ENCODE measurements around the gene CDH26.
"Not testable (repeated sequence)": the region's sequence is repeated elsewhere in the genome, so short reads cannot be mapped to it uniquely, and the experiment has no call there.

Gene CDH26

DNA sequence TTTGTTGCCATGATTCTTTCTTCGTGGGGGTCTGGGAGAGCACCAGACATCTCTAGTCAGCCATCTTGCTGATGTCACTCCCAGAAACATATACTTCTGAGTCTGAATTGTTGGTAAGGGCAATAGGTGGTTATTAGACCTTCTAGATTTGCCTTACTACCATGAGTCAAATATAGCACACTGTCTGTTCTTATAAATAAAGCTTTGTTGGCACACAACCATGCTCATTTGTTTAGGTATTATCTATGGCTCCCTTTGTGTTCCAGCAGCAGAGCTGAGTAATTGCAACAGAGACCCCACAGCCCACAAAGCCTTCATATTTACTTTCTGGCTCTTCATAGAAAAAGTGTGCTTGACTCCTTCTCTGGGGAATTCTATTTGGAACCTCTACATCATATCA, 62.9 kb downstream of the CDH26 start:
- DNase-seq, result no peak

GRCh38 chr20:60022849-60023248, 64.6 kb downstream of the CDH26 start:
- no peak for DNase-seq

GRCh38 chr20:60024245-60024644, 66.0 kb downstream of the CDH26 start:
- DNase-seq, result no peak

DNA sequence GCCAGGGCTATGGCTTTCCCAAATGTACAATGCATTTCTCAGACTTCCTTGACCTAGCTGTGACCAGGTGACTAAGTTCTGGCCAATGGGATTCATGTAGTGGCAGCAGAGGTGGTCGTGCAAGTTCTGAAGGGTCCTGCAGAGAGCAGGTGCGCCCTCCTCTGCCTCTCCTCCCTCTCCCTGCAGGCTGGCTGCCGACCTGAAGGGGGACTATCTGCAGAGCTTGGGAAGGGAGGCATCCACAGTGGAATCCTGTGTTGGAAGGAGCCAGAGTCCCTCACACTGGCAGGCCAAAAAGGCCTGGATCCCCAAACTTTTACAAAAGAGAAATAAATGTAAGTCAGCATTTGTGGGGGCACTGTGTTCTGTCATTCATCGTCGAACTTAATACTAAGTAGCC, 66.6 kb downstream of the CDH26 start:
- DNase-seq, result no peak

- DNase-seq, result no peak
These were observed 67.8 kb downstream of the CDH26 start for GRCh38 chr20:60026010-60026409.

GRCh38 chr20:60030471-60030870, 72.2 kb downstream of the CDH26 start:
- no peak for DNase-seq

DNA sequence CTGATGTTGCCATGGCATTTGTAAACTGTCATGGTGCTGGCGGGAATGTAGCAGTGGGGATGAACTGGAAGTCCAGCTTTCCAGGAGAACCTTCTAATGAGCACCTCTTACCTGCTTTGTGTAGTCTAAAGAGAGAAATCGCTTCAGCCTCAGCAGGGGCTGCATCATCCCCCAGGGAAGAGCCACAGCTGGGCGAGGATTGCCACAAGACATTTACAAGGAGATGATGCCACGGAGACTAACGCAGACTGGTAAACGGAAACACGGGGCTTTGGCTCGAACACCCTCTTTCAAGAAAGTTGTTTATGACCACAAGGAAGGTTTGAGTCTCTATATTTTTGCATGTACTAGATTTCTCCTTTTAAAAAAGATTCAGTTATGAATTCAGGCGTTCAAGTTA, 72.9 kb downstream of the CDH26 start:
- no peak for DNase-seq

DNA sequence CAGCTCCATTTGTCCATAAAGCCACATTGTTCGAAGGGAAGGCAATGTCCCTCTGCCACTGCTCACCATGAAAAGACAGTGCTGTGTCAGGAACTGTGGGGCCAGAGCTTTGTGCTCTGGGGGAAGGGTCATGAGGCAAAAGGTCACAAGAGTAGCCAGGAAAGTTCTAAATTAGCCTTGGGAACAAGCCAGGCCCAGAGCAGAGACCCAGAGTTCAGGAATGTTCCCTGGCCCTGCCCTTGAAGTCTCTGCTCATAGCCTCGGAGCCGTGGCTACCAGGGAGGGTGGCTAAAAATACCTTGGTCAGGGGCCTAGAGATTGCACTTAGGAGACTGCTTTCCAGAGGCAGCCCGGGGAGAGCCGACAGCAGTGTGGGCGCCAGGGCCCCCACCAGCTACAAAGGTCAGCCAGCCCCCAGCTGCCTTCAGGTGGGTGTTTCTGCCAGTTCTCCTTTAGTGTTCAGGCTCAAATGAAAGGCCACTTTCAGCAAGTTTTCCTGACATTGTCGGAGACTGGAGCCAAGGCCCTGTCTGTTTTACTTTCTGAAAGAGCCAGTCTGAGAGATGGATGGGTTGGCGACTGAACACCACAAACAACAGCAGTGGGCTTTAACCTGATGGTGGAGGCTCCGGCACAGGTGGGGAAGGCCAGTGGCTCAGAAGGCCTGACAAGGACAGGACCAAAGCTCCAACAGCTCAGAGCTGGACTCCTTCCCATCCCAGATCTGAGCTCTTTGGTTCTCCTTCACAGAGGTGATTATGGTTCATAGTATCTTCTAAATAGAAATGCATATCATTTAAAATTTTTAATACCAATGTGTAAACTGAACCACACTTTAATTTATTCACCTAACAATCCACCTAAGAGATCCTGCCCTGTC, 76.2 kb downstream of the CDH26 start:
- no peak for DNase-seq

DNA sequence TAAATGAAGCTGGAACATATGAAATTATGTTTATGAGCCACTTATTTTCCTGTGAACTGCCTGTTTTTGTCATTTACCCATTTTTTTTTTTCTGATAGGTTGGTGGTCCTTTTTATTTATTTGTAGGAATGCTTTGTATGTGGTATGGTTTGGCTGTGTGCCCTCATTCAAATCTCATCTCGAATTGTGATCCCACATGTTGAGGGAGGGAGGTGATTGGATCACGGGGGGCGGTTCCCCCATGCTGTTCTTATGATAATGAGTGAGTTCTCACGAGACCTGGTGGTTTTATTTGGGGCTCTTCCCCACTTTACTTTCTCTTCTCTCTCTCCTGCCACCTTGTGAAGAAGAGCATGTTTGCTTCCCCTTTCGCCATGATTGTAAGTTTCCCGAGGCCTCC, 77.3 kb downstream of the CDH26 start:
- DNase-seq, result no peak

GRCh38 chr20:60036346-60036745, 78.1 kb downstream of the CDH26 start:
- DNase-seq, result no peak

GRCh38 chr20:60036746-60037499, 78.7 kb downstream of the CDH26 start:
- DNase-seq, result no peak

DNA sequence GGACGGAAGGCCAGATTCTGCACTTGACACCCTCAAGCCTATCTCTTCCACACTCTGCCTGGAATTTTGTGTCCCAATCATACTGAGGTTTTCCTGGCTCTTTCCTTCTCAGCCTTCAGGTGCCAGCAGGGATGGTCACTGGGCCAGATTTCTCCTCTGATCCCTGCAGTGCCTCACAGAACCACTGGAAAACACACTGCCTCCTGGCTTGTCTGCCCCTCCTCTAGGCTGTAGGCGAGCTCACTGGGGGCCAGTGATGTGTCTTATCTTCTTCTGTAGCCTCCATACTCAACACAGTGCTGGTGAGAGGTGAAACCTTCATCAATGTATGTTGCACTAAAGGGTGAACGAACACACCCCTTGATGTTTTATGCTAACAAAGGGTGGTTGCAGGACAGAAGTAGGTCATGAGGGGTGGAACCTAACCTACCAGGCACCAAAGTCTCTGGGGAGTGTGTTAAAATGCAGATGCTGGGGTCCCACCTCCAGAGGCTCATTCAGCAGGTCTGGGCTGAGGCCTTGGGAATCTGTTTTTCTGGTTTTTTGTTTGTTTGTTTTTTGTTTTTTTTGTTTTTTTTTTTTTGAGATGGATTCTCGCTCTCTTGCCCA, 80.3 kb downstream of the CDH26 start:
- no peak for DNase-seq

DNA sequence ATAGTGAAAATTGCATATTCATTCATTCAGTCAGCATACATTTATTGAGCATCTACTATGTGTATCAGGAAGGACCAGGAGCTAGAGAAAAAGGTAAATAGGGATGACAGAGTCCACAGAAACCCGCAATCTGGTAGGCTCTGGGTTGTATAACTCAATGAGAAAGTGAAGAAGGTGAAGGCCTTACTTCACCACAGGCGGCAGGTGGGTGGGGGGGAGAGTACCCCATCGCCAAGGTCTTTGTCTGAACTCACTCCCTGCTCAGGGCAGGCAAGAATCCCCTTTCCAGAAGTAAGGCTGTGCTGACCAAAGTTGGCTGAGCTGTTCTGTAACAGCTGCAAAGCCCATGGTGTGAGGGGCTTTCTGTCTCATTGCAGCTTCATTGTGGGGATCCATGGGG, 81.3 kb downstream of the CDH26 start:
- DNase-seq, result no peak

DNA sequence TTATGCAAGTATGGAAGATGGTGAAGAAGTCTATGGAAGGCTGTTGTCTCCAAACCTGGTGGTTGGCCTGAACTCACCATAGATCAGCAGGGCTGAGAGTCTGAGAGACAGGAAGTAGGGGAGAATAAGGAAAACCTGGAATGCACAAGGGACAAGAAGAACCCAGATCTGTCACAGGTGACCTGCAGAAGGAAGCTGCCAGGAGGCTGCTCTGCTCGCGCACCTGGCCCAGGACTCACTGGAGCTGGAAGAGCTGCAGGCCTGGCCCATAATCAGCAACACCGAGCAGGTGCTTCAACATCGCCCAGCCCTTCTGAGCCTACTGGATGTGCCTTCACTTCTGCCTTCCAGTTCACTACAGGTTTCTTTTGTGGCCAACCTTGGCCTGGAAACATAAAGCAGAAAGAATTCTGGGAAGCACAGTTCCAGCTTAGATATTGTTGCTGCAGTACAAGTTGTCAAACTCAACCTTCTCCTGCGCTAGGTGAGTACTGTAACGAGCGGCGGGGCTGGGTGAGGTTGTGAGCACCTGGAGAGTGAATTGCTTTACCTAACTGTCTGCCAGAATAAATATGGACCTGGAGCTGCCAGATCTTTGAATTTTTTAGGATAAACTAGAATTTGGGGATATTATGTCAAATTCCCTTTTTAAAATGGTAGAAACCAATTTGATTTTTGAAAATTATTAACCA, 82.4 kb downstream of the CDH26 start:
- DNase-seq, result no peak

GRCh38 chr20:60041436-60042165, 83.4 kb downstream of the CDH26 start:
- DNase-seq, result not testable (repeated sequence)

GRCh38 chr20:60043435-60043834, 85.2 kb downstream of the CDH26 start:
- DNase-seq, result no peak

DNA sequence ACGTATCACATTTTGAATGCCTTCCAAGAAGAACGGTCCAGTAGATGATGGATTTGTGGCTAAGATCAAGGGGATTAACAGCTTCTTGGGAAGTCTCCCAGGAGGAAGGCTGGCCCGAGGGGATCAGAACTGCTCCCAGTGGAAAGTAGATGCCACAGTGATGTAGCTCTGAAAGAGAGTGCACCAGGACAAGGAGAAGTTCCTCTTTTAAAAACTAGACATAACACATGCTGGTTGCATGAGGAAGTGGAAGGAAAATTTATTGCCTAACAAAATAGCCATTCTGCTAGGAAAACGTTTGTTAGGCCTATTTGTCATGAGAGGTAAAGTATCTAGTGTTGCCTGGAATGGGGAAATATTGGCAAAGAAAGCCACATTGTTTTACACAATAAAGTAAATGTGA, 87.8 kb downstream of the CDH26 start:
- DNase-seq, result no peak

DNA sequence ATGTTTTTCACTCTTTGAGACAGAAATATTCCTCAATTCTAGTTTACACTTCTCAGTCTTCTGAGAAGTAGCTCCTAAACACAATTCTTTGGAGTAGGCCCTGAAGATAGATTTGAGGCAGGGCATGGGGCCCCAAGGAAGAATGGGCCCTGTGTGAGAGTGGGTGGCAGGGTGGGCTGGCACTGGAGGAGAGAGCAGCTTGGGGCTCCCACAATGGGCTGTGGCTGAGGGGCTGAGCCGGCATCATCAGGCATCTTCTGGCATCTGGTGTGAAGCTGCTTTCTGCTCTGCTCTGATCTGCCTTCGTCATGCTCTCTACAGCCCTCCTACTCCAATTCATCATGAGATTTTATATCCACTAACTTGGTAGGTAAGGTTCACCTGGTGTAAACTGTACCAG, 88.2 kb downstream of the CDH26 start:
- DNase-seq, result no peak

GRCh38 chr20:60046860-60047259, 88.6 kb downstream of the CDH26 start:
- no peak for DNase-seq

DNA sequence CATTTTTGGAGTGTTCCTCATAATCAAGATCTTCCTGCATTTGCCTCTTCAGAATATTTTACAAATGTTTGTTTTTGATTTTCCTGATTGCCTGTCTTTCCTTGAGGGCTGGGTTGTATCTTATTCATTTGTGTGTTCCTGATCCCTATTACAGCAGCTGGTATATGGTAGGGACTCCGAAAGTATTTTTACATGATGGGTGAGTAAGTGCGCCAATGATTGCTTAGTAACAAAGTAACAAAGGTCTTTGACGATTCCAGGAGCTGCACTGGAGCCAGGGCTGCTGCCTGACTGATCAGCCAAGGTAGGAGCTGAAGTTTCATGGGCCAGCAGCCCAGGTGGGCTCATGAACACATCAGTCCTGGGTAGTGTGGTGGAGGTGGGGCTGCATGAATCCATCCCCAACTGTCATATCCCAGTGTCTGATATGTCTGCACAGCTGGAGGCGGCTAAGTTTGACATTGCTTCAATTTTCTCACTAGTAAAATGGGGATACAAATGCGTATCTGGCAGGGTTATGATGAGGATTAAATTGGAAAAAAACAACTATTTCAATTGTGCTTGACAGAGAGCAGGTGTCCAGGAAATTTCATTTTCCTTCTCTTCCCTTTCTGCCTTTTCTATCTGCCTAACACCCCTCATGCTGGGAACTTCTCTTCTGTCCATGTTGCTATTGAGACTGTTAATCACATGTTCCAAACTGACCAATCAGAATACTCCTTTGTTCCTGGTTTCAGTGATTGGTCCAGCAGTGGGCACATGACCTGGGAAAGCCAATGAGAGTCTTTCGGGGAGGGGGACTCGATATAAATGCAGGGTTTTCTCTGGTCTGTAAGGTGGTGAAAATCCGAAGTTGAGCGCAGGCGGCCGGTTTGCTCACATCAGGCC, 90.7 kb downstream of the CDH26 start:
- no peak for DNase-seq

DNA sequence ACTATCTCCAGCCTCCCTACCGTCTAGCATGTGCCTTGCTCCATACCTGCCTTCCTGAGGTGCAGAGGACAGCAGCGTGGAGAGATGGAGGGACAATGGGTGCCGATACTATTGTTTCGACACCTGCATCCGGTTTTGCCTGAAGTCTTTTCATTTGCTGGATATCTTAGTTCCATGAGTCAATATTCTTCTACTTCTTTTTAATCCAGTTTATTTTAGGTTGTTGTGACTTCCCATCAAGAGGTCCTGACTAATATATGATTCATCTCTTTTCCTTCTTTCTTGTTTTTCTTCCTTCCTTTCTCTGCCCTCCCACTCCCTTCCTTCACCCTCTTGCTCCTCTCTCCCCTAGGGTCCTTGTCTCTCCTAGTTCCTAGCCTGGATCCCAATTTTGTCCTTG, 91.4 kb downstream of the CDH26 start:
- no peak for DNase-seq

Data from NCI-H1048 (cell line).